B cell (primary cell): ENCODE measurements around the gene REG1A. TPM values are rescaled to one million over a fixed set of nuclear protein-coding genes. Genes with fewer than 3 reads are reported as not detected.

Experiments
- ATAC-seq: fragments of 200-7000 bp; cut with Tn5 transposase; one replicate; pipeline ENCODE4 v1.10.0; 2021; ENCODE audit warnings: low read depth, mild to moderate bottlenecking, moderate number of reproducible peaks, moderate library complexity
- CTCF ChIA-PET: fragments of 350-600 bp; sonication (Branson Sonifier 250); formaldehyde crosslinking; loops from one replicate; lab custom pipeline; 2021; ENCODE audit warnings: antibody characterized with exemption, inconsistent platforms; lab: Charles Lee
- POLR2A ChIA-PET: fragments of 350-600 bp; sonication (Branson Sonifier 250); formaldehyde crosslinking; loops from one replicate; lab custom pipeline; 2021; ENCODE audit warnings: antibody characterized with exemption; lab: Charles Lee
- DNase-seq: peaks from one replicate; pipeline ENCODE4 v3.0.0; 2013
- H2AFZ ChIP-seq: 2 replicates; pipeline ENCODE4 v1.6.1; 2012; ENCODE audit warnings: mild to moderate bottlenecking, low read depth, low read length; ENCODE audit not compliant: insufficient read depth, poor library complexity, severe bottlenecking
- H3K27ac ChIP-seq, 2 donors: 1 replicate in 1 of 2; 2 replicates in 1 of 2; pipeline ENCODE4 v1.5.1; 2012 to 2013; ENCODE audit warnings: low read length in 2 of 2, mild to moderate bottlenecking in 2 of 2, moderate library complexity in 1 of 2
- H3K27me3 ChIP-seq, 4 experiments: fragments of 200-600 bp in 1 of 4; sonication (generic) in 1 of 4; replicated peaks in 1 of 4; 1 replicate in 2 of 4; 2 replicates in 2 of 4; pipeline versions ENCODE4 v1.6.1 to v1.7.0; 2013 to 2016; ENCODE audit warnings: low read length in 3 of 4, mild to moderate bottlenecking in 2 of 4, mixed read lengths in 1 of 4, moderate library complexity in 1 of 4; ENCODE audit not compliant: insufficient read depth in 4 of 4, control insufficient read depth in 3 of 4; ENCODE audit errors: control extremely low read depth in 1 of 4
- H3K36me3 ChIP-seq, 2 experiments: replicated peaks in 1 of 2; 1 replicate in 1 of 2; 2 replicates in 1 of 2; pipeline versions ENCODE4 v1.6.1 to v1.7.1; 2013; ENCODE audit warnings: low read length in 1 of 2; ENCODE audit not compliant: insufficient read depth in 2 of 2, control insufficient read depth in 1 of 2; ENCODE audit errors: control extremely low read depth in 1 of 2, extremely low read depth in 1 of 2
- H3K4me1 ChIP-seq, 2 donors: fragments of 200-600 bp in 1 of 2; sonication (generic) in 1 of 2; 1 replicate in 1 of 2; 2 replicates in 1 of 2; pipeline versions ENCODE4 v1.5.1 to v1.6.1; 2013 to 2017; ENCODE audit warnings: low read length in 2 of 2; ENCODE audit not compliant: control insufficient read depth in 2 of 2, insufficient read depth in 2 of 2
- H3K4me2 ChIP-seq: replicated peaks from 2 replicates; pipeline ENCODE3; 2012; ENCODE audit warnings: mild to moderate bottlenecking, low read depth, low read length; ENCODE audit not compliant: poor library complexity, severe bottlenecking
- H3K4me3 ChIP-seq, 5 experiments: fragments of 200-600 bp in 1 of 5; sonication (generic) in 1 of 5; 1 replicate in 3 of 5; 2 replicates in 2 of 5; pipeline versions ENCODE4 v1.5.1 to v1.7.0; 2011 to 2016; ENCODE audit warnings: low read length in 4 of 5, mild to moderate bottlenecking in 4 of 5, low read depth in 2 of 5, control low read depth in 1 of 5, moderate library complexity in 1 of 5; ENCODE audit not compliant: insufficient read depth in 1 of 5; ENCODE audit errors: control extremely low read depth in 1 of 5, extremely low read depth in 1 of 5
- H3K79me2 ChIP-seq: fragments of 200-600 bp; sonication (generic); one replicate; pipeline ENCODE4 v1.6.0; 2016; ENCODE audit warnings: low read length; ENCODE audit not compliant: control insufficient read depth, insufficient read depth
- H3K9ac ChIP-seq: fragments of 200-600 bp; sonication (generic); 2 replicates; pipeline ENCODE4 v1.6.1; 2017; ENCODE audit warnings: mild to moderate bottlenecking, low read length, moderate library complexity
- H3K9me3 ChIP-seq, 3 donors: one replicate each; pipeline versions ENCODE4 v1.6.1 to v1.7.1; 2013; ENCODE audit warnings: low read length in 2 of 3; ENCODE audit not compliant: control insufficient read depth in 2 of 3, insufficient read depth in 1 of 3; ENCODE audit errors: control extremely low read depth in 1 of 3
- H4K20me1 ChIP-seq: 2 replicates; pipeline ENCODE4 v1.6.0; 2012; ENCODE audit warnings: mild to moderate bottlenecking, low read length; ENCODE audit not compliant: insufficient read depth, control insufficient read depth, poor library complexity, severe bottlenecking
- H3K27ac Mint-ChIP-seq: one replicate; pipeline ENCODE4 v1.8.0; 2021; ENCODE audit warnings: mixed read lengths
- H3K27me3 Mint-ChIP-seq: one replicate; pipeline ENCODE4 v1.8.0; 2021; ENCODE audit warnings: mixed read lengths
- H3K4me1 Mint-ChIP-seq: one replicate; pipeline ENCODE4 v1.8.0; 2021; ENCODE audit warnings: mixed read lengths
- H3K4me3 Mint-ChIP-seq: one replicate; pipeline ENCODE4 v1.8.0; 2021; ENCODE audit warnings: mixed read lengths
- H3K9me3 Mint-ChIP-seq: one replicate; pipeline ENCODE4 v1.8.0; 2022; ENCODE audit warnings: mixed read lengths; ENCODE audit not compliant: insufficient read depth
- CTCF ChIP-seq: fragments of 200-600 bp; IDR thresholded peaks from one replicate; pipeline ENCODE4 v1.8.0; 2022; ENCODE audit warnings: antibody characterized with exemption, mild to moderate bottlenecking
- EZH2 ChIP-seq: IDR thresholded peaks from 2 replicates; pipeline ENCODE4 v1.6.1; 2012; ENCODE audit warnings: borderline replicate concordance, low read depth, mild to moderate bottlenecking, moderate library complexity, low read length; ENCODE audit not compliant: insufficient read depth, poor library complexity, severe bottlenecking
- WGBS: methylation state at CpG from one replicate; pipeline ENCODE4 v1.1.5; 2013; ENCODE audit warnings: missing lambda C conversion rate; ENCODE audit not compliant: insufficient coverage; 5-methylcytosine and 5-hydroxymethylcytosine counted together
- intact Hi-C: fragments of 100-400 bp; cut with micrococcal nuclease; formaldehyde crosslinking; loops from one replicate; pipeline ENCODE4 v1.10.0; 2022
- polyA plus RNA-seq: library from polyadenylated mRNA; depleted of rRNA; stranded (reverse); fragments of >200 nt; gene quantifications from 2 replicates; pipeline ENCODE4 v1.2.3, GENCODE V29; 2012
- total RNA-seq, 2 donors: library from RNA; stranded (reverse); fragments of 120-200 nt in 1 of 2; gene quantifications; 1 replicate in 1 of 2; 2 replicates in 1 of 2; pipeline versions ENCODE4 v1.2.3 to v1.2.4, GENCODE V29; 2013 to 2022

The REG1A gene
- total and polyA plus RNA-seq, 2 donors (not counting 1 experiment from before 2014, with no cell fraction given) = not detected

GRCh38 chr2:79082987-79083386 is 37.3 kb upstream of the REG1A start:
- intact Hi-C loops = no loop called here
- Mint-ChIP-seq H3K4me3 (no peak overlapping the region), H3K27me3 (no peaks in the 10 kb centered on the region), H3K9me3 (no peaks in the 10 kb centered on the region), H3K27ac (no peak overlapping the region), H3K4me1 (peaks cover 33% of the 10 kb centered on the region)
- ATAC-seq = no peak
- no peak overlapping the region for H3K4me3 ChIP-seq
- peaks cover 12 to 19% of the 10 kb centered on the region in 2 donors for H3K4me1 ChIP-seq
- peaks cover 0 to 4% (median 0%) of the 10 kb centered on the region in 3 donors for H3K9me3 ChIP-seq
- no peaks in the 10 kb centered on the region for H4K20me1 ChIP-seq
- no peaks in the 10 kb centered on the region for H3K27me3 ChIP-seq
- no peak overlapping the region for H2AFZ ChIP-seq
- TF ChIP-seq EZH2 (no peak), CTCF (no peak)
- WGBS = 97% methylated on average over 5 of the region's 5 CpGs
- no peak overlapping the region for H3K9ac ChIP-seq
- H3K4me2 ChIP-seq = no peak overlapping the region
- DNase-seq = no peak
- ChIA-PET POLR2A (no interaction called here), CTCF (no interaction called here)
- no peaks in the 10 kb centered on the region for H3K36me3 ChIP-seq
- H3K27ac ChIP-seq = no peak overlapping the region
- no peaks in the 10 kb centered on the region for H3K79me2 ChIP-seq

- no peak for DNase-seq
- Mint-ChIP-seq H3K9me3 (no peaks in the 10 kb centered on the region), H3K27me3 (no peaks in the 10 kb centered on the region), H3K27ac (peak overlapping the region; percentile 22), H3K4me3 (peak overlapping the region; percentile 14), H3K4me1 (peaks cover 33% of the 10 kb centered on the region)
- no peak for ATAC-seq
- TF ChIP-seq CTCF (no peak), EZH2 (no peak)
- Histone ChIP-seq H3K9ac (no peak overlapping the region), H3K36me3 (no peaks in the 10 kb centered on the region), H3K27me3 (no peaks in the 10 kb centered on the region), H3K4me3 (peak overlapping the region in 2 of 5 experiments; percentile 3 to 21), H3K9me3 (peaks cover 0 to 4% (median 0%) of the 10 kb centered on the region in 3 donors), H3K4me2 (peak overlapping the region; percentile 35), H4K20me1 (no peaks in the 10 kb centered on the region), H3K4me1 (peaks cover 12 to 19% of the 10 kb centered on the region in 2 donors), H3K27ac (peak overlapping the region; percentile 7 to 33), H3K79me2 (no peaks in the 10 kb centered on the region), H2AFZ (no peak overlapping the region)
- intact Hi-C loops = no loop called here
- CTCF ChIA-PET = no interaction called here
- POLR2A ChIA-PET = no interaction called here
Observed at GRCh38 chr2:79083597-79084251, 36.6 kb upstream of the REG1A start.
